ENCODE measurements around the gene EPHA4.

The EPHA4 gene

GRCh38 chr2:221372159-221372884 lies 199.8 kb downstream of the EPHA4 start:
- no peaks in the 10 kb centered on the region for H3K9me3 ChIP-seq (ENCODE audit: control insufficient read depth, low read length)
- no peak overlapping the region for H3K4me3 ChIP-seq (ENCODE audit: low read length)
- H3K36me3 ChIP-seq (ENCODE audit: control insufficient read depth, insufficient read depth, low read length) = no peaks in the 10 kb centered on the region
- no peak overlapping the region for H3K9ac ChIP-seq (ENCODE audit: low read length)
- peaks cover 6% of the 10 kb centered on the region for H3K27me3 ChIP-seq (ENCODE audit: control insufficient read depth, insufficient read depth, low read length)
- H3K4me1 ChIP-seq (ENCODE audit: control insufficient read depth, insufficient read depth, low read length) = no peaks in the 10 kb centered on the region

- Histone ChIP-seq H3K9ac (ENCODE audit: low read length) (no peak overlapping the region), H3K4me1 (ENCODE audit: control insufficient read depth, insufficient read depth, low read length) (no peaks in the 10 kb centered on the region), H3K4me3 (ENCODE audit: low read length) (no peak overlapping the region), H3K9me3 (ENCODE audit: control insufficient read depth, low read length) (no peaks in the 10 kb centered on the region), H3K36me3 (ENCODE audit: control insufficient read depth, insufficient read depth, low read length) (no peaks in the 10 kb centered on the region), H3K27me3 (ENCODE audit: control insufficient read depth, insufficient read depth, low read length) (peaks cover 6% of the 10 kb centered on the region)
These were observed 200.8 kb downstream of the EPHA4 start for GRCh38 chr2:221371347-221371746.

GRCh38 chr2:221370857-221371211 lies 201.3 kb downstream of the EPHA4 start:
- H3K4me1 ChIP-seq (ENCODE audit: control insufficient read depth, insufficient read depth, low read length) = no peaks in the 10 kb centered on the region
- peaks cover 6% of the 10 kb centered on the region for H3K27me3 ChIP-seq (ENCODE audit: control insufficient read depth, insufficient read depth, low read length)
- no peaks in the 10 kb centered on the region for H3K9me3 ChIP-seq (ENCODE audit: control insufficient read depth, low read length)
- no peak overlapping the region for H3K4me3 ChIP-seq (ENCODE audit: low read length)
- H3K9ac ChIP-seq (ENCODE audit: low read length) = no peak overlapping the region
- no peaks in the 10 kb centered on the region for H3K36me3 ChIP-seq (ENCODE audit: control insufficient read depth, insufficient read depth, low read length)

- H3K27me3 ChIP-seq (ENCODE audit: control insufficient read depth, insufficient read depth, low read length) = peaks cover 6% of the 10 kb centered on the region
These were observed 201.8 kb downstream of the EPHA4 start for GRCh38 chr2:221370076-221370856.

More at GRCh38 chr2:221370076-221370856, 201.8 kb downstream of the EPHA4 start:
- Histone ChIP-seq H3K9ac (ENCODE audit: low read length) (no peak overlapping the region), H3K4me3 (ENCODE audit: low read length) (no peak overlapping the region), H3K36me3 (ENCODE audit: control insufficient read depth, insufficient read depth, low read length) (no peaks in the 10 kb centered on the region), H3K9me3 (ENCODE audit: control insufficient read depth, low read length) (no peaks in the 10 kb centered on the region), H3K4me1 (ENCODE audit: control insufficient read depth, insufficient read depth, low read length) (no peaks in the 10 kb centered on the region)
